ENCODE data around the gene CD2AP.

CD2AP gene

DNA sequence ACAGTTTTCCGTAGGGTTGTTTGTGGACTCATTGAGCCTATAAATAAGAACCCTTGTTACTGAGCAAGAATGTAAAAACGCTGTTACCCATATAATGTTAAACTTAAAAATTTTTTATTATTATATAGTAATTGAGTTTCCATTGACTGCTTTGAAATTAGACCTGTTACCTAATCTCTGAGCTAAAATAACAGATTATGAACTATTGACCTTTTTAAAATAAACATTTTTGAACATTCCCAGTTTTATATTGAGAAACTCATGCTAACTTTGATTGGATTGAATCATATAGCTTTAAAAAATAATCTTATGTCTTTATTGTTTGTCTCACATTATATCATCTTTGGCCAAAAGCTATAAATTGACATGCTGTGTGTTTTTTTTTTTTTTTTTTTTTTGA is 95.5 kb downstream of the CD2AP start:
- DNase-seq = no peak

DNA sequence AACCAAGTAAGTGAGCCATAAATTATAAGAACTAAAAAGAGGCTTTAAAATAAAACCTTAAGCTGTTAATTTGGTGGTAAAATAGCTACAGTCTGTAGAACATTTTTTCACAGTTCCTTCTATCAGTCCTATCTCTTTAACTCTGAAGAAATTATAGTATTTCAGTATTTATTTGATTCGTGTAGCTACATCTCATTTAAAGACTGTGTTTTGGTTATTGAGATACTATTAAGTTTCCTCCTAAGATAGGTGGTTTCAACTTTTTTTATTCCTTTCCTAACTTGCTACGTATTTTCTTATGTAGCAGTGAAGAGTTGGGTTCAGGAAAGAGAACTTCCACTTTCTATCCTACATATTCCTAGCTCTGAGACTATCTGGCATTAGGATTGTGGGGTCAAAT is 97.2 kb downstream of the CD2AP start:
- no peak for DNase-seq

DNA sequence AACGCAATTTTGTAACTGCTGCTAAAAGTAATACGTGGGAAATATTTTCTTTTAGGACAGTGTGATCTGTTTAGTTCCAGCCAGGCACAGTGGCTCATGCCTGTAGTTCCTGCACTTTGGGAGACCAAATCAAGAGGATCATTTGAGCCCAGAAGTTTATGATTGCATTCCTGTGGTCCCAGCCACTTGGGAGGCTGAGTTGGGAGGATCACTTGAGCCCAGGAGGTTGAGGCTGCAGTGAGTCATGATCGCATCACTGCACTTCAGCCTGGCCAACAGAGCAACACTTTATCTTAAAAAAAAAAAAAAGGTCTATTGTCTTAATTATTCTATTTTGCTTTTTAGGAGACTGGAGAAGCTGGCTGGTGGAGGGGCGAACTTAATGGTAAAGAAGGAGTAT is 101.5 kb downstream of the CD2AP start:
- no peak for DNase-seq

DNA sequence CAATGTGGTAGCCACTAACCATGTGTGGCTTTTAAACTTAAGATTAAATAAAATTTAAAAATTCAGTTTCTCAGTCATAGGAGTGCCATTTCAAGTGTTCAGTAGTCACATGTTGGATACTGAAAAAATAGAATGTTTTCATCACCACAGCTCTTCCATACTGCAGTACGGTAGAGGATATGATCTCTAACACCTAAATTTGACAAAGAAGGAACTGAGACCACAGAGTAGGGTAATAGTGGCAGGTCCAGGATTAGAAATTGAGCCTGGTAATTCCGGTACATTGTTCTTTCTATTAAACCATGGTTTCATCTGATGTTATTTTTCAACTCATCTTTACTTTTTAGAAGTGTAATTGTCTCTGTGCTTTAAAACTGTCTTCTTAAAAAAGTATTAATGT is 104.0 kb downstream of the CD2AP start:
- no peak for DNase-seq

DNA sequence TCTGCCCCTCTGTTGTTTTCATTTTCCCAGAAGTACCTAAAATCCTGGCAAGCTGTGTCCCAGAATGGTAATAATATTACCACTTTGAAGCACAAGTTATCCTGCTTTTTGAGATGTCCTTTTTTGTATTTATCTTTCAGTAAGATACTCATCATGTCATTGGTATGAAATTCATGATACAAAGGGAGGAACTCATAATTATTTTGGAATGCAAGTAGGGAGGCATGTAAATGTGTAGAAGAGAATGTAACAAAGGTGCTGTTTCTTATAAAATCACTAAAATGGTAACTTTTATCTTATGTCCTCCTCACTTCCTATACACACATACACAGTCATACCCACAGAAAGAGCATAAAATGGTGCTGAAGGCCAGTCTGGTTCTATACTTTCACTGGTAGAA is 109.9 kb downstream of the CD2AP start:
- no peak for DNase-seq

DNA sequence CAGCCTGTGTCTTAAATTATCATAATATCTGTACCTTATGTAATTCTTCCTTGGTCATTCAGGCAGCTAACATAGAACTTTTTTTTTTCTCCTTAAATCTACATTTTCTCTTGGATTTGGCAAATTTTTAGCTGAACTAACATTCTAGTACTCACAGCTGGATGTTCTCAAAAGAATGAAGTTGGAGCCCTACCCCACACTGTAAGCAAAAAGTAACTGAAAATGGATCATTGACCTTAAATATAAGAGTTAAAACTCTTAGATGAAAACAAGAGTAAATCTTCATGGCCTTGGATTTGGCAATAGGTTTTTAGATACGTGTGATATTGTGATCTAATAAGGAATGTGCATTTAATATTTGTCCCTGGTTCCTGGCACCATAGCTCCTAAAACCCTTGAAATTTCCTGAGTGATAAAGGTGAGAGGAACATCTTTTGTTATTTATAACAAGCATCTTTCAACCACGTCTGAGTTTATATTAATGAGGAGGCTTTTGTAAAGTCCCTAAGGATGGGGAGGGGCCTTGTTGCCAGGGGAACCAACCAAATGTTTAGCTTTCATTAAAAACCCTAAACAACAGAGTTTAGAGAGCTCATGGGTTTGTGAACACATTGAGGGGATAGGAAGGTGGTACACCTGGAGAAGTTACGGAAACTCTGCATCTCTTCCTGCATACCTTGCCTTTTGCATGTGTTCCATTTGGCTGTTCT is 114.7 kb downstream of the CD2AP start:
- no peak for DNase-seq

DNA sequence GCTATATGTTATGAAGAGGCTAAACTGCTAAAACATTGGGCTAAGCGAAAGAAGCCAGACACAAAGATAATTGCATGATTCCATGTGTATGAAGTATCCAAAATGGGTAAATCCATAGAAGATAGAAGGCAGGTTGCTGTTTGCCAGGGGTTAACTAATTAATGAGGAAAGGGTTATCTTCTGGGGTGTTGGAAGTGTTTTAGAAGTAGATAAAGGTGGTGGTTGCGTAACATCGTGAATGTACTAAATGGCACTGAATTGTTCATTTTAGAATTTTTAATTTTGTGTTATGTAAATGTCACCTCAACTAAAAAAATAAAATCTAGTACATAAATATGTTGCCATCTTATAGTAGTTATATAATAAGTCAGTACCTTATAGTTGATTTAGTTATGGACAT is 116.4 kb downstream of the CD2AP start:
- no peak for DNase-seq

DNA sequence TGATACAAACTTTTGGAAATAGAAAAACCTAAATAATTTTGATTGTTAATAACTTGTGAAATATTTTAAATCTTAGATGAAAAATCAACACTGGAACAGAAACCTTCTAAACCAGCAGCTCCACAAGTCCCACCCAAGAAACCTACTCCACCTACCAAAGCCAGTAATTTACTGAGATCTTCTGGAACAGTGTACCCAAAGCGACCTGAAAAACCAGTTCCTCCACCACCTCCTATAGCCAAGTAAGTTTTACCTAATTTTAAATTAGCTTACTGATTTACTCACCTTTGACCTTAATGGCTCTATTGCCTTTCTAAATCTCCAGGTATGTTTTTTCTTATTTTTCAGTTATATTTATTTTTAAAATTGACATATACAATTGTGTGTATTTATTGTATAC is 118.2 kb downstream of the CD2AP start:
- DNase-seq = no peak

DNA sequence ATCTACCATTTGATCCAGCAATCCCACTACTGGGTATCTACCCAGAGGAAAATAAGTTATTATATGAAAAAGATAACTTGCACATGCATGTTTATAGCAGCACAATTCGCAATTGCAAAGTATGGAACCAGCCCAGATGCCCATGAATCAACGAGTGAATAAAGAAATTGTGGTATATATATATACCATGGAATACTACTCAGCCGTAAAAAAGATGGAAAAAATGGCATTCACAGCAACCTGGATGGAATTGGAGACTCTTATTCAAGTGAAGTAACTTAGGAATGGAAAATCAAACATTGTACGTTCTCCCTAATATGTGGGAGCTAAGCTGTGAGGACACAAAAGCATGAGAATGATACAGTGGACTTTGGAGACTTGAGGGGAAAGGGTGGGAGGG is 120.8 kb downstream of the CD2AP start:
- no peak for DNase-seq

DNA sequence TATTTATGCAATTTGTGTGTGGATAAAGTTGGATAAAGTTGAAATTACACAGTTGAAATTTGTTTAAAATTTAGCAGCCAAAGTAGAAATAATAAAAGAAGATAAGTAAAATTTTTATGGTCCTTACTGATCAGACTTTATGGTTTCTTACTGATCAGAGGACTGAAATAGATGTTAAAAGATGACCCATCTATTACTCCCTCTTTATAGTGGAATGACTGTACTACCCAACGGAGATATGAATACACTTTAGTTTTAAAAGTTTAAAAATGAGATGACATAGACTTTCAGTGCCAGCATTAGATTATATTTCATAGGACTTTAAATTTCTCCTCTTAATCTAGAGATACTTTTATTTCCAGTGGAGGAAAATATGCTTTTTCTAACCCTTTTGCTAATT is 121.9 kb downstream of the CD2AP start:
- DNase-seq = no peak

DNA sequence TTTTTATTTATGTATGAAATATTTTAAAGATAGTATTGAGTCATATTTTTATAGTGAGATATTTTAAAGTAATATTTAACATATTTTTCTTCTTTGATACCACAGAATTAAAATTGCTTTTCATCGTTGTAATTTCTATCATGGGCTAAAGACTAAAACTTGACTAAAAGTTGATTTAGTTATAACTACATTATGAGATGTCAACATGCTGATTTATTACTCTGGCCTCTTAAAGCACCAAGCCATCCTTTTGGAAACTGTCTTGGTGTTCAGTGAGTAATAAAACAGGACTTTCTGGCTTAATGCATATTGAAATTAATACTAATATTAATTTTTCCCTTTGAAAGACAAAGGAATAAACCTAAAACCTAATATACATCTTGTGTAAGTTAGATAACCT is 125.6 kb downstream of the CD2AP start:
- DNase-seq = no peak

DNA sequence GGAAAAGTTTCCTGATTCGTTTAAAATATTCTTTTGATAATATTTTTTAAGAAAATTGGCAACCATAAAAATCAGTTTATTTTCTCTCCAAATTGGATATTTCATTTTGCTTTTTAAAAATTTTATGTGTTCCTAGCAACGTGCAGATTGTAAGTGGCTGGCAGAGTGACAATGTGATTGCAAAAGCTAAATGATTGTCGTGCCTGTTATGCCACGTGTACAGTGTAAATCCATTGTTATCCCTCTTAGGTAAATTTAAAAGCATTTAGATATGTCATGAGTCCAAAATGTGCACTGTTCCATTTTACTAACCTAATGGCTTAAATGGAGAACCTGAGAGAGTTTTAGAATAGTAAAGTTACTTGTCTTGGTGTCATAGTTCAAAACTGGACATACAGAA is 126.4 kb downstream of the CD2AP start:
- DNase-seq = no peak

DNA sequence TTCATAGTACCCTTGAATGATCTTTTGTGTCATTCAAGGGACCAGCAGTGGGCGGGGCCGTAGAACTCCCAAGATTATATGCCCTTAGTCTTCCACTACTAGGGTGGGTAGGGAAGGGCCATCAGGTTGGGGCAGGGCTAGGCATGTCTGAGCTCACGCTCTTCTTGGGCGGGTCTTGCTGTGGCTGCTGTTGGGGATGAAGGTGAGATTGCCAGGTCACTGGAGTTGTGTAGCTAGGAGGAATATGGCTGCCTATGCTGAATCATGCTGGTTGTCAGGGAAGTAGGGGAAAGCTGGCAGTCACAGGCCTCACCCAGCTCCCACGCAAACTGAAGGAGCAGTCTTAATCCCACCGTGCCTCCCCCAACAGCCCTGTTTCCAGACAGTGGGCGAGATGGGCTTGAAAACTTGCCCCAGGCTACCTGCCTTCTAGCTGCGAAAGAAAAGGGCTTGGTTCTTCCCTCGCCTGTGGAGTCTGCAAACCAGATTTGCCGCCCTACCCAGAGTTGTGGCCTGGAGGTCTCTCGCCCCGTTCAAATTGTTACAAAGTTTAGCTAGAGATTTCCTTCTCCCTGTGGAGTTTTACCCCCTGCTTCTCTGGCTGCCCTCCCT is 144.4 kb downstream of the CD2AP start:
- DNase-seq = no peak

DNA sequence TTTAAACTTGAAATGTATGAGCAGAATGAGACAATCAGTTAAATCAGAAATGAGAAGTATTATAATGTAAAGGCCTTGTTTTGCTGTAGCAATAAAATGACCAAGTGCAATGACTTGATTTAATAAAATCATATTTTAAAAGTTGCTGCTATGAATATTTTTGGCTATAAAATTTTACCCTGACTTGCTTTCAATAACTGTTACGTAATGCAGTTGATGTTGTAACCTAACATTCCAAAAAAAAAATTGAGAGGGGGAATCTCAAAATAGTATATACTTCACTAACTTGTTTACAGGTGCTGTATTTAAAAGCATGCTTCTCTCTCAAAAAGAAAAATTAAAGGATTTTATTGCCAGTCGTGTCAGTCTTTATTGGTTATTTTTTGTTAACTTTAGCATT is 149.2 kb downstream of the CD2AP start:
- DNase-seq = no peak

DNA sequence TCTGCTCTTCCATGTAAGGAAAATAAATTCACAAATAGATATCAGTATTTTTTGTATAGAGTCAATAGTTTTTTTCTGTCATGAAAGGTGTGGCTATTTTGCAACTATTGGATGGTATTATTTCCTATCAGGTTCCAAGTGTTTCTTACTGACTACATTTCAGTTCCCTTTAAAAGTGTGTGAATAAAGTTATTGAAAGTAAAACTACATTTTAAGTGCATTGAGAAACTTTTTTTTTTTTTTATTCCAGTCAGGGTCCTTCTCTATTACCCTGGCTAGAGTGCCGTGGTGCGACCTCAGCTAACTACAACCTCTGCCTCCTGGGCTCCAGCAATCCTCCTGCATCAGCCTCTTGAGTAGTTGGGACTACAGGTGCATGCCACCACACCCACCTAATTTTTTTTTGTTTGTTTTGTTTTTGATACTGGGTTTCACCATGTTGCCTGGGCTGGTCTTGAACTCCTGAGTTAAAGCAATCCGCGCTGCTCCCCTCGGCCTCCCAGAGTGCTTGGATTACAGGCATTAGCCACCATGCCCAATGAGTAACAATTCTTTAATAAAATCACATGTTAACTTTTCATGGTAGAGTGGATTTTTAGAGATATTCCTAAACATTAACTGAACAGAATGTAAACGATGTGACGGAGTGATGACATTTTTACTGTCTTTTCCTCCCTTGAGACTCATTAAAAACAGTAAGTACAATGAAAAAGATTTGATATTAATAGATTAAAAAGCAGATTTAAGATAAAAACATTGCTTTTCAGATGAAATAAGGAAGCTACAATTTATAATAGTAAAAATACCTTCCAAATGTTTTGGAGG is 151.1 kb downstream of the CD2AP start:
- DNase-seq = no peak

DNA sequence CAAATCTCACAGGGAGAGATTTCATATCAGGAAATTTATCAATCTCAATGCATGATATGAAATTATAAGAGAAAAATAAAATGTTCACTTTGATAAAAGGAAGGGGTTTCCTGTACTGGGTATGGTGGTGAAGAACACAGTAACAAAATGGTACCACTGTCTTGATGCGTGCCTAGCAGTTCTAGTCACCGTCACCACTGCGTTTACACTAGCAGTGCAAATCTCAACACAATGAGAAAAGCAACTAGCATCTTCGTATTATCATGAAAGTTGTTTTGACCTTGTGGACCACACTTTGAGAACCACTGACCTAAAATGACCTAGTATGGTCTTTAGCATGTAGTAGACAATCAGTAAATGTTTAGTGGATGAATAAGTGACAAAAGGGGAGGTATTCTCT is 152.4 kb downstream of the CD2AP start:
- no peak for DNase-seq

DNA sequence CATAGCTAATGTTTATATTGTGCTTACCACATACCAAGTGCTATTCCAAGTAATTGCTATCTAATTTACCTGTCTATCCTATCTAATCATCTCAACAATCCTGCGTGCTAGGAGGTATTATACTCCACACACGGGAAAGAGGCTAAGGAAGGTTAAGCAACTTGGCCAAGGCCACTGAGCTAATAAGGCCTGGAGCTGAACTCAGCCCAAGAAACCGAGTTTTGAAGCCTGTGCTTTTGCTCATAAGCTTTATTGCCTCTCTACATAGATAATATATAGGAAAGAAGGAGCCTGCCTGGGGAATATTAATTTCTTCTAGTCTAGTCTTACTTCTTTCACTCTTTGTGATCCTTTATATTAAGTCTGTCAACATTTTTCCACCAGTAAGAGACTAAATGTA is 153.0 kb downstream of the CD2AP start:
- DNase-seq = no peak

DNA sequence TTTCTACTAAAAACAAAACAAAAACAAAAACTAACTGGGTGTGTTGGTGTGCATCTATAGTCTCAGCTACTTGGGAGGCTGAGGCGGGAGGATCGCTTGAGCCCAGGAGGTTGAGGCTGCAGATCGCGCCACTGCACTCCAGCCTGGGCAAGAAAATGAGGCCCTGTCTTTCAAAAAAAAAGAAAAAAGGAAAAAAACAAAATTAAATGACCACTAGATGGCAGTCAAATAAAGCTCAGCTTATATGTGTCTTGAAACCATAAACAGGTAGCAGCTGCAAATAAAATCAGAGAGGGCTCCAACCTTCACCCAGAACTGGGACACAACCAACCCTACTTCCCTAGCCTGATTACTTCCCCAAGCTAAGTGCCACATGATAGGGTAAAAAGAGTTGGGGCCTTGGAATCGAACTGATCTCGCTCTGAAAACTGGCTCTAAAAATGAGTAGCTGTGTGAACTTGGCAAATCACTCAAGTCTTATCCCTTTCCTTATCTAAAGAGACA is 153.7 kb downstream of the CD2AP start:
- DNase-seq = peak; percentile 51 to 73

DNA sequence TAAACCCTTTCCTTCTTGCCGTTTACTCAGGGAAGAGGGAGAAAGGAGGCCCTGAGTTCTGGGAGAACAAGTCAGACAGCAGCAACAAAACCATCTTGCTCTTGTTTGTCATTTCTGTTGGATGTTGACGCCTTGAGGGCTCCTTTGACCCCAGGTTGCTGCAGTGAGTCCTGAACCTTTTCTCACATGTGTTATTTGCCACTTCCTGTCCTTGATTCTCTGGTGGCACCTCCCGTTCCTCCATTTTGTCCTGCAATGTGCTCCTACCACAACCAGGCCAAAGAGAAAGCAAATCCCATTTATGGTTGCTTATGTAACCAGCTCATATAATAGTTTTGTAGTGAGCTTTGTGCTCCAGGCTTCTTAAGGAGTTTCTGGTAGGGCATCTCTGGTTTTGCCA is 154.2 kb downstream of the CD2AP start:
- DNase-seq = no peak

DNA sequence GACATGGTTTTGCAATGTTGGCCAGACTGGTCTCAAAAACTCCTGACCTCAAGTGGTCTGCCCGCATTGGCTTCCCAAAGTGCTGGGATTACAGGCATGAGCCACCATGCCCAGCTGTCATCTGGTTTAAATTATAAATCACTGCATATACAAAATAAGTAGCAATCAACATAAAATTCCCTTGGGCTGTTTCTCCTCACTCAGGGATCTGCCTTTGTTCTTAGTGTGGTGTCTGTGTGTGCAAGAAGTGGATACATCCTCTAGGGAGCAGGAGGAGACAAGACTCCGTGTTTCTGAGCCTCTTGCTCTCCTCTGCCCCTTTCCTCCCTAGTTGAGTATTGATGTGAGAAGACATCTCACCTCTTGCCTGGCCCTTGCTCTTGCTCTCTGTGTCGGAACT is 155.6 kb downstream of the CD2AP start:
- DNase-seq = no peak

DNA sequence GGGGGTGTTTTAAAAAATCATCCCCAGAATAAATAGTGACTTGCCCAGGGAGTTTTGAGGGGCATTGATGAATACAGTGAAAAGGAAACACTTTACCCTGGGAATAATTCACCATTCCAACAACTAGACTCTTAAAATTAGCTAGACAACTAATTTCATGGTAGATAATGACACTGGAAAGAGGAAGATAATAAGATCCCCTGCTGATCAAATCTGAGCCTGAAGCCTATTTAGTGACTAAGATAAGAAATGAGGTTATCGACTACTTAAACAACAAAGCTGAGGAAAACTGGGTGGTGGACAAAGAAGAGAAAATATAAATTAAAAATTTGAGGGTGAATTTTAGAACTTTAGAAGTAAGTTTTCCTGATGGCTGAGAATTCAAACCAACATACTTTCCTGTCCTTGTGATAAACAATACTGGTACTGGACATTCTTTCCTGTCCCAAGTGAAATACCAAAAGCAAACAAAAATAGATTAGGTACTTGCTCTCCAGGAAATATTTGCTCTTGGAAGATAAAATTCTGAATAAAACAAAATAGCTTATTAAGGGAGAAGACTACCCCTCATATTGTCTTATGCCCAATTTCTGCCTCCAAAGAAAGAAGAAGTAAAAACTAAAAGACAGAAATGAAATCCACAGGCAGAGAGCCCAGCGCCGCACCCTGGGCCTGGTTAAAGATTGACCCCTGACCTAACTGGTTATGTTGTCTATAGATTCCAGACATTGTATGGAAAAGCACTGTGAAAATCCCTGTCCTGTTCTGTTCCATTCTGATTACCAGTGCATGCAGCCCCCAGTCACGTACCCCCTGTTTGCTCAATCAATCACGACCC is 156.8 kb downstream of the CD2AP start:
- no peak for DNase-seq

DNA sequence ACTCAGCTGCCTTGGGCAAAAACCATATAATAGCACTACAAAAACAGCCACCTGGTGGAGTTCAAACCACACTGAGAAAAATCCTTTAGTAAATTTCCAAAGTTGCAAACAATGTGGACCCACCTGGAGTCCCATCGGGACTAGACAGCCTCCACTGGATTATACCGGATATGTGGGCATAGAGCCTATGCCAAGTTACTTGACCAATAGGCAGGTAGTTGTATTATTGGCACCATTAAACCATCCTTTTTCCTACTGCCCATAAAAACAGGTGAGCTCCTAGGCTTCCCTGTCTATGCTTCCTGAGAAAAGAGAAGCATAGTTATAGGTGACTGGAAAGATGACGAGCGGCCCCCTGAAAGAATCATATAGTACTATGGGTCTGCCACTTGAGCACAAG is 169.1 kb downstream of the CD2AP start:
- no peak for DNase-seq

DNA sequence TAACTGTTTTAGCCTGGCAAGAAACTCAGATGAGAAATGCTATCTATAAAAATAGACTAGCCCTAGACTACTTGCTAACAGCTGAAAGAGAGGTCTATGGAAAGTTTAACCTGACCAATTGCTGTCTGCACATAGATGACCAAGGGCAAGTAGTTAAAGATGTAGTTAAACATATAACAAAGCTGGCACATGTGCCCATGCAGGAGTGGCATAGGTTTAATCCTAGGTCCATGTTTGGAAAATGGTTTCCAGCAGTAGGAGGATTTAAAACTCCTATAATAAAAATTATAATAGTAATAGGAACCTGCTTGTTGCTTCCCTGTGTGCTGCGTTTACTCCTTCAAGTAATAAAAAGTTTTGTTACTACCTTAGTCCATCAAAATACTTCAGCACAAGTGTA is 169.6 kb downstream of the CD2AP start:
- DNase-seq = no peak
